Measurements from ENCODE around the gene DNAJC16.
A peak's percentile ranks its signal among the peaks of the same experiment; 100 is the strongest.

Gene DNAJC16

DNA sequence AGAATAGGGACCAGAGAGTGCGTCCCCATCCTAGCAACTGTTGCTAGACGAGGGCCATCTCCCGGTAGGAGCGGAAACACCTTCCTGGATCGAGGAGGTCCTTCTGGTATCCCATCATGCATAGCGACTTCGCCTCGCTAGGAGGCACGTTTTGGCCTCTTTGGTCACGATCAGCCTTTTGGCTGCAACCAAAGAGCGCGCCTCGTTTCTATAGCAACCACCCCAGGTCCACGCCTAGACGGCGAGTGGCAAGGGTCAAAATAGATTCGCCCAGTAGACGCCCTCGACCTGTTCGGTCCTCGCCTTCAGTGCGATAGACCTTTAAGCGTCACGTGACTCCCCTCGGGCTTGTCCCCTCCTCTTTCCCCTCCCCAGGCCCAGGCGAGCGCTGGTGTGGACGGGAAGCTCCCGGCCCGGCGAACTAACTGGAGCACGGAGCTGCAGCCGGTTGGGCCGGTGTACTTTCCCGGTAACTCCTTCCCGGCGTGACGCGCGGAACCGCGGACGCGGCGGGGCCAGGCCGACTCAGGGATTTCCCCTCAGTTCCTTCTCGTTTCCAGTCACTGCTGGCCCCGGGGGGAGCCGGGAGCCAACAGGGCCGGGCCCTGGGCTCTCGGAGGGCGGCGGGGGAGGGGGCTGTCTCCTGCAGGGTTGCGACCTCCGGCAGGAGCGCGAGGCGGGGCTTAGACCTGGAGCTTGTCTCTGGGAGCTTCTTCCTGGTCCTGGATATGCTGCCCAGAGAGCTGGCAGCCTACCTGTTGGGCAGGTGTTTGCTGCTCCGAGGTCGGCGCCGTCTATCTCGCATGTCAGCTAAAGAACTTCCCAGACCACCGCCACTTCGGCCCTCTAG lies at the start of gene DNAJC16:
TSS of gene DNAJC16 (plus strand) at position 359 of the 850 bp plus-strand sequence. CDS start 2,258 bp downstream, outside the sequence.
- Histone ChIP-seq H3K4me3 (ENCODE audit: low read depth, low read length) (peak within 1 kb of the TSS; percentile 82), H3K9me3 (ENCODE audit: control insufficient read depth, insufficient read depth, low read depth, low read length) (no peaks in the 10 kb centered on the region), H3K27ac (ENCODE audit: extremely low read depth, low read depth, low read length) (peak within 1 kb of the TSS; percentile 60; the same call in 1 of the 2 replicates), H3K4me1 (ENCODE audit: control insufficient read depth, insufficient read depth, low read length) (peaks cover 7% of the 10 kb centered on the region), H3K36me3 (ENCODE audit: control insufficient read depth in 2 of 2, insufficient read depth in 1 of 2, low read length in 2 of 2) (peaks cover 0 to 21% of the 10 kb centered on the region in 2 experiments; a peak in 1 of 3 replicates)
- POLR2A ChIA-PET, result interaction anchor here (0.9 to 1.3 kb wide), 5 partner anchors 8 to 321 kb away, joined by 3 to 7 read pairs (median 4); partner anchors contain the start of genes DDI2 and SPEN
- CTCF ChIA-PET, result interaction anchor here (0.9 kb wide), 2 partner anchors 12 to 158 kb away, joined by 3 to 4 read pairs; partner anchors contain the start of gene PLEKHM2
- TF ChIP-seq ZNF677 (tag by site-specific recombination; IDR thresholded peaks at IDR 0.05) (no peak), ZSCAN30 (tag by site-specific recombination; IDR thresholded peaks at IDR 0.05) (peak; percentile 76), ZNF560 (tag by site-specific recombination; IDR thresholded peaks at IDR 0.05; ENCODE audit: borderline replicate concordance) (no peak), ZNF610 (tag by site-specific recombination; IDR thresholded peaks at IDR 0.05; ENCODE audit: borderline replicate concordance) (peak; percentile 38; the same call in 1 of the 2 replicates), GFI1B (tag by site-specific recombination; IDR thresholded peaks at IDR 0.05) (no peak), ZNF768 (tag by site-specific recombination; IDR thresholded peaks at IDR 0.05) (no peak), ZNF324 (tag by site-specific recombination; IDR thresholded peaks at IDR 0.05) (peak; percentile 94), ZNF302 (tag by site-specific recombination; IDR thresholded peaks at IDR 0.05; ENCODE audit: low read depth) (no peak), OVOL3 (tag by site-specific recombination; IDR thresholded peaks at IDR 0.05) (0 out of 2 replicates have a peak, but pooled peaks have one; percentile 32), EGR2 (tag by site-specific recombination; IDR thresholded peaks at IDR 0.05; ENCODE audit: low read depth) (peak; percentile 55), ZNF843 (tag by site-specific recombination; IDR thresholded peaks at IDR 0.05) (peak; percentile 73; the same call in 1 of the 2 replicates), HOXC10 (CRISPR knock-in tag; IDR thresholded peaks at IDR 0.05) (no peak), ZNF184 (tag by site-specific recombination; IDR thresholded peaks at IDR 0.05) (no peak), ZFP37 (tag by site-specific recombination; IDR thresholded peaks at IDR 0.05) (no peak), KLF9 (tag by site-specific recombination; IDR thresholded peaks at IDR 0.05; ENCODE audit: low read depth) (peak; percentile 63; the same call in 1 of the 2 replicates), ZNF596 (tag by site-specific recombination; IDR thresholded peaks at IDR 0.05) (no peak), ZNF140 (tag by site-specific recombination; IDR thresholded peaks at IDR 0.05) (no peak), ZNF48 (tag by site-specific recombination; IDR thresholded peaks at IDR 0.05) (no peak)
- TF ChIP-seq, protein P1, sequence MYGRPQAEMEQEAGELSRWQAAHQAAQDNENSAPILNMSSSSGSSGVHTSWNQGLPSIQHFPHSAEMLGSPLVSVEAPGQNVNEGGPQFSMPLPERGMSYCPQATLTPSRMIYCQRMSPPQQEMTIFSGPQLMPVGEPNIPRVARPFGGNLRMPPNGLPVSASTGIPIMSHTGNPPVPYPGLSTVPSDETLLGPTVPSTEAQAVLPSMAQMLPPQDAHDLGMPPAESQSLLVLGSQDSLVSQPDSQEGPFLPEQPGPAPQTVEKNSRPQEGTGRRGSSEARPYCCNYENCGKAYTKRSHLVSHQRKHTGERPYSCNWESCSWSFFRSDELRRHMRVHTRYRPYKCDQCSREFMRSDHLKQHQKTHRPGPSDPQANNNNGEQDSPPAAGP (tag by site-specific recombination; IDR thresholded peaks at IDR 0.05), result peak; percentile 93
- TF ChIP-seq, protein P2, sequence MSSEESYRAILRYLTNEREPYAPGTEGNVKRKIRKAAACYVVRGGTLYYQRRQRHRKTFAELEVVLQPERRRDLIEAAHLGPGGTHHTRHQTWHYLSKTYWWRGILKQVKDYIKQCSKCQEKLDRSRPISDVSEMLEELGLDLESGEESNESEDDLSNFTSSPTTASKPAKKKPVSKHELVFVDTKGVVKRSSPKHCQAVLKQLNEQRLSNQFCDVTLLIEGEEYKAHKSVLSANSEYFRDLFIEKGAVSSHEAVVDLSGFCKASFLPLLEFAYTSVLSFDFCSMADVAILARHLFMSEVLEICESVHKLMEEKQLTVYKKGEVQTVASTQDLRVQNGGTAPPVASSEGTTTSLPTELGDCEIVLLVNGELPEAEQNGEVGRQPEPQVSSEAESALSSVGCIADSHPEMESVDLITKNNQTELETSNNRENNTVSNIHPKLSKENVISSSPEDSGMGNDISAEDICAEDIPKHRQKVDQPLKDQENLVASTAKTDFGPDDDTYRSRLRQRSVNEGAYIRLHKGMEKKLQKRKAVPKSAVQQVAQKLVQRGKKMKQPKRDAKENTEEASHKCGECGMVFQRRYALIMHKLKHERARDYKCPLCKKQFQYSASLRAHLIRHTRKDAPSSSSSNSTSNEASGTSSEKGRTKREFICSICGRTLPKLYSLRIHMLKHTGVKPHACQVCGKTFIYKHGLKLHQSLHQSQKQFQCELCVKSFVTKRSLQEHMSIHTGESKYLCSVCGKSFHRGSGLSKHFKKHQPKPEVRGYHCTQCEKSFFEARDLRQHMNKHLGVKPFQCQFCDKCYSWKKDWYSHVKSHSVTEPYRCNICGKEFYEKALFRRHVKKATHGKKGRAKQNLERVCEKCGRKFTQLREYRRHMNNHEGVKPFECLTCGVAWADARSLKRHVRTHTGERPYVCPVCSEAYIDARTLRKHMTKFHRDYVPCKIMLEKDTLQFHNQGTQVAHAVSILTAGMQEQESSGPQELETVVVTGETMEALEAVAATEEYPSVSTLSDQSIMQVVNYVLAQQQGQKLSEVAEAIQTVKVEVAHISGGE (tag by site-specific recombination; conservative IDR thresholded peaks at IDR 0.05; ENCODE audit: low read depth), result peak; percentile 98
- TF ChIP-seq, protein P3, sequence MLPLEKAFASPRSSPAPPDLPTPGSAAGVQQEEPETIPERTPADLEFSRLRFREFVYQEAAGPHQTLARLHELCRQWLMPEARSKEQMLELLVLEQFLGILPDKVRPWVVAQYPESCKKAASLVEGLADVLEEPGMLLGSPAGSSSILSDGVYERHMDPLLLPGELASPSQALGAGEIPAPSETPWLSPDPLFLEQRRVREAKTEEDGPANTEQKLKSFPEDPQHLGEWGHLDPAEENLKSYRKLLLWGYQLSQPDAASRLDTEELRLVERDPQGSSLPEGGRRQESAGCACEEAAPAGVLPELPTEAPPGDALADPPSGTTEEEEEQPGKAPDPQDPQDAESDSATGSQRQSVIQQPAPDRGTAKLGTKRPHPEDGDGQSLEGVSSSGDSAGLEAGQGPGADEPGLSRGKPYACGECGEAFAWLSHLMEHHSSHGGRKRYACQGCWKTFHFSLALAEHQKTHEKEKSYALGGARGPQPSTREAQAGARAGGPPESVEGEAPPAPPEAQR (tag by site-specific recombination; IDR thresholded peaks at IDR 0.05), result 0 out of 2 replicates have a peak, but pooled peaks have one; percentile 61
- TF ChIP-seq, protein P4, sequence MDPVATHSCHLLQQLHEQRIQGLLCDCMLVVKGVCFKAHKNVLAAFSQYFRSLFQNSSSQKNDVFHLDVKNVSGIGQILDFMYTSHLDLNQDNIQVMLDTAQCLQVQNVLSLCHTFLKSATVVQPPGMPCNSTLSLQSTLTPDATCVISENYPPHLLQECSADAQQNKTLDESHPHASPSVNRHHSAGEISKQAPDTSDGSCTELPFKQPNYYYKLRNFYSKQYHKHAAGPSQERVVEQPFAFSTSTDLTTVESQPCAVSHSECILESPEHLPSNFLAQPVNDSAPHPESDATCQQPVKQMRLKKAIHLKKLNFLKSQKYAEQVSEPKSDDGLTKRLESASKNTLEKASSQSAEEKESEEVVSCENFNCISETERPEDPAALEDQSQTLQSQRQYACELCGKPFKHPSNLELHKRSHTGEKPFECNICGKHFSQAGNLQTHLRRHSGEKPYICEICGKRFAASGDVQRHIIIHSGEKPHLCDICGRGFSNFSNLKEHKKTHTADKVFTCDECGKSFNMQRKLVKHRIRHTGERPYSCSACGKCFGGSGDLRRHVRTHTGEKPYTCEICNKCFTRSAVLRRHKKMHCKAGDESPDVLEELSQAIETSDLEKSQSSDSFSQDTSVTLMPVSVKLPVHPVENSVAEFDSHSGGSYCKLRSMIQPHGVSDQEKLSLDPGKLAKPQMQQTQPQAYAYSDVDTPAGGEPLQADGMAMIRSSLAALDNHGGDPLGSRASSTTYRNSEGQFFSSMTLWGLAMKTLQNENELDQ (tag by site-specific recombination; IDR thresholded peaks at IDR 0.05; ENCODE audit: low read depth), result no peak
- TF ChIP-seq, protein P5, sequence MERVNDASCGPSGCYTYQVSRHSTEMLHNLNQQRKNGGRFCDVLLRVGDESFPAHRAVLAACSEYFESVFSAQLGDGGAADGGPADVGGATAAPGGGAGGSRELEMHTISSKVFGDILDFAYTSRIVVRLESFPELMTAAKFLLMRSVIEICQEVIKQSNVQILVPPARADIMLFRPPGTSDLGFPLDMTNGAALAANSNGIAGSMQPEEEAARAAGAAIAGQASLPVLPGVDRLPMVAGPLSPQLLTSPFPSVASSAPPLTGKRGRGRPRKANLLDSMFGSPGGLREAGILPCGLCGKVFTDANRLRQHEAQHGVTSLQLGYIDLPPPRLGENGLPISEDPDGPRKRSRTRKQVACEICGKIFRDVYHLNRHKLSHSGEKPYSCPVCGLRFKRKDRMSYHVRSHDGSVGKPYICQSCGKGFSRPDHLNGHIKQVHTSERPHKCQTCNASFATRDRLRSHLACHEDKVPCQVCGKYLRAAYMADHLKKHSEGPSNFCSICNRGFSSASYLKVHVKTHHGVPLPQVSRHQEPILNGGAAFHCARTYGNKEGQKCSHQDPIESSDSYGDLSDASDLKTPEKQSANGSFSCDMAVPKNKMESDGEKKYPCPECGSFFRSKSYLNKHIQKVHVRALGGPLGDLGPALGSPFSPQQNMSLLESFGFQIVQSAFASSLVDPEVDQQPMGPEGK (tag by site-specific recombination; IDR thresholded peaks at IDR 0.05), result peak; percentile 94
- TF ChIP-seq, protein P6, sequence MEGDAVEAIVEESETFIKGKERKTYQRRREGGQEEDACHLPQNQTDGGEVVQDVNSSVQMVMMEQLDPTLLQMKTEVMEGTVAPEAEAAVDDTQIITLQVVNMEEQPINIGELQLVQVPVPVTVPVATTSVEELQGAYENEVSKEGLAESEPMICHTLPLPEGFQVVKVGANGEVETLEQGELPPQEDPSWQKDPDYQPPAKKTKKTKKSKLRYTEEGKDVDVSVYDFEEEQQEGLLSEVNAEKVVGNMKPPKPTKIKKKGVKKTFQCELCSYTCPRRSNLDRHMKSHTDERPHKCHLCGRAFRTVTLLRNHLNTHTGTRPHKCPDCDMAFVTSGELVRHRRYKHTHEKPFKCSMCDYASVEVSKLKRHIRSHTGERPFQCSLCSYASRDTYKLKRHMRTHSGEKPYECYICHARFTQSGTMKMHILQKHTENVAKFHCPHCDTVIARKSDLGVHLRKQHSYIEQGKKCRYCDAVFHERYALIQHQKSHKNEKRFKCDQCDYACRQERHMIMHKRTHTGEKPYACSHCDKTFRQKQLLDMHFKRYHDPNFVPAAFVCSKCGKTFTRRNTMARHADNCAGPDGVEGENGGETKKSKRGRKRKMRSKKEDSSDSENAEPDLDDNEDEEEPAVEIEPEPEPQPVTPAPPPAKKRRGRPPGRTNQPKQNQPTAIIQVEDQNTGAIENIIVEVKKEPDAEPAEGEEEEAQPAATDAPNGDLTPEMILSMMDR (tag by site-specific recombination; IDR thresholded peaks at IDR 0.05), result peak; percentile 68; the same call in 1 of the 2 replicates
